HUDEP-2 (cell line): ENCODE data around the gene KL.

Source experiments
- DNase-seq, 76 experiments: peaks; one replicate each; lab custom pipeline; 2025; ENCODE audit not compliant: unreplicated experiment in 76 of 76; lab: John Stamatoyannopoulos, UW

Gene KL

DNA sequence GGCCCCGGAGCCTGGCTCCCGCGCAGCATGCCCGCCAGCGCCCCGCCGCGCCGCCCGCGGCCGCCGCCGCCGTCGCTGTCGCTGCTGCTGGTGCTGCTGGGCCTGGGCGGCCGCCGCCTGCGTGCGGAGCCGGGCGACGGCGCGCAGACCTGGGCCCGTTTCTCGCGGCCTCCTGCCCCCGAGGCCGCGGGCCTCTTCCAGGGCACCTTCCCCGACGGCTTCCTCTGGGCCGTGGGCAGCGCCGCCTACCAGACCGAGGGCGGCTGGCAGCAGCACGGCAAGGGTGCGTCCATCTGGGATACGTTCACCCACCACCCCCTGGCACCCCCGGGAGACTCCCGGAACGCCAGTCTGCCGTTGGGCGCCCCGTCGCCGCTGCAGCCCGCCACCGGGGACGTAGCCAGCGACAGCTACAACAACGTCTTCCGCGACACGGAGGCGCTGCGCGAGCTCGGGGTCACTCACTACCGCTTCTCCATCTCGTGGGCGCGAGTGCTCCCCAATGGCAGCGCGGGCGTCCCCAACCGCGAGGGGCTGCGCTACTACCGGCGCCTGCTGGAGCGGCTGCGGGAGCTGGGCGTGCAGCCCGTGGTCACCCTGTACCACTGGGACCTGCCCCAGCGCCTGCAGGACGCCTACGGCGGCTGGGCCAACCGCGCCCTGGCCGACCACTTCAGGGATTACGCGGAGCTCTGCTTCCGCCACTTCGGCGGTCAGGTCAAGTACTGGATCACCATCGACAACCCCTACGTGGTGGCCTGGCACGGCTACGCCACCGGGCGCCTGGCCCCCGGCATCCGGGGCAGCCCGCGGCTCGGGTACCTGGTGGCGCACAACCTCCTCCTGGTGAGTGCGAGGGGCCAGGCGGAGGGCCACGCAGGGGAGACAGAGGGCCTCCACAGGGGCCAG, at the start of gene KL:
Gene KL (plus strand): TSS at position 10 of the 909 bp plus-strand sequence. CDS start 18 bp downstream, at position 28.
- no peak for DNase-seq

DNA sequence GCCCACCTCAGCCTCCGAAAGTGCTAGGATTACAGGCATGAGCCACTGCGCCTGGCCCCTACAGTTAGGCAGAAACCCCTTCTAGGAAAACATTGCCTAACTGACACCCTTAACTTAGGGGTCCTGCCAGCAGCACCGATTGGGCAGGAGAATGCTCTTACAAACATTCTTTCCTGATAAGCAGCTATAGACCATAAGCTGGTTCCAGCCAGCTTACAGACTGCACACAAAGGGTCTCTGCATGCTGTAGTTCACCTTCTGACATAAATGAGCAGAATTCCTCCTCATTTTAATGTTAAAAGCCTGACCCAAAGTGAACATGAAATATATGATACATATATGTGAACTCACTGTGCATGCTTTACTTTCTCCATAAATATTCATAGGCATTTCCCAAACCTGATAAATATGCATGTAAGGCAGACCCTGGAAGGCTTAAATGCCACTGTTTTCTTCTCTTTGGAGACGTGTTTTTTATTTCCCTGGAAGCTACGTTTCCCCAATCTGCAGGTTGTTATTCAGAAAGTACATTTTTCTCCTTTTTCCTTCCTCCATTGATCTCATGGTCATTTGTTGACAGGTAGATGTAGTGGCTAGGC, 48.5 kb upstream of the KL start:
- DNase-seq, result no peak

DNA sequence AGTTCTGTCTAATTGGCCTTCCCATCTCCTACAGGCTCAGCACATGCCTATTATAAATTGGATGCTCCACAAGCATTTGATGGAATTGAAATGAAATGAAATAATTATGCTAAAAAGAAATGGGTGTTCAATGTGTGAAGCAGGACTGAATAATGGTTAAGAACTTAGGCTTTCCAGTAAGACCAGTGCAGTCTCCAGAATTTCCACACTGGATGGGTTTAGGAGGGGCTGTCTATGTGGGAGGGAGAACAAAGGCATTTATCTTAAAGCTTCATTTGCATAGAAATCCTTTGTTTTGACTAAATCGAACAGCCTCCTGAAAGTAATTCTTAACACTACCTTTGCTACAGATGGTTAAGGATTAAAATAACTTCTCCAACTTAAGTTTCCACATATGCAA, 47.9 kb upstream of the KL start:
- no peak for DNase-seq

DNA sequence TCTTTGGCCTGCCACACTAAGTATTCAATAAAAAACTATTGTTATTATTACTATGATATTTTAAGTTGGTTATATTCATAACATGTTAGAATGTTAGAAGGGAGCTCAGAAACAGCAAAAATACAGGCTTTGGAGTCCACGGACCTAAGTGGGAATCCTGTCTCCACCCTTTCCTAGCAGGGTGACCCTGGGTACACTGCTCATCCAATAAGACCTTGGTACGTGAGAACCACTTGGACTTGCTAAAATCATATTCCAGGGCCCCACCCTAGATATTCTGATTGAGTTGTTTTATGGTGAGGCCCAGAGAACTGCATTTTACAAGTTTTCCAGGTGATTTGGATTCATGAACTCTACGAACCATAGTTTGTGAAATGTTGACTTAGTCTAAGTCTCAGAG, 47.4 kb upstream of the KL start:
- DNase-seq, result no peak

DNA sequence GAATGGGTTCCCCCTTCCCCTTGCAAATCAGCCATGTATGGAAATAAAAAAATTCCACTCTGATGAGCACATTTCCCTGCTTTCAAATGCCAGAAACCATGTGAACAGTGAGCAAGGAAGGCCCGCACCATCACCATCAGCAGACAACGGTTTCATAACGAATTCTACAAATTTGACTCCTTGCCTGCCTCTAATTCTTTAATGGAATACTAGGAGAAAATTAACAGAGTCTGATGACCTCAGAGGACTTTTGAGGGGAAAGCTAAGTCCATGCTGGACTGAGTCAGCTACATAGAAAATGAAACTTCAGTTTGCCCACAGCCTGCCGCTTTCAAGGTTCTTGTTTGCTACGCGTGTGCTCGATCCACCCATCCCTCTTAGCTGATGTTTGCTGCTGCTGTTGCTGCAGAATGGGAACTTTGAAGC, 46.7 kb upstream of the KL start:
- DNase-seq, result no peak

DNA sequence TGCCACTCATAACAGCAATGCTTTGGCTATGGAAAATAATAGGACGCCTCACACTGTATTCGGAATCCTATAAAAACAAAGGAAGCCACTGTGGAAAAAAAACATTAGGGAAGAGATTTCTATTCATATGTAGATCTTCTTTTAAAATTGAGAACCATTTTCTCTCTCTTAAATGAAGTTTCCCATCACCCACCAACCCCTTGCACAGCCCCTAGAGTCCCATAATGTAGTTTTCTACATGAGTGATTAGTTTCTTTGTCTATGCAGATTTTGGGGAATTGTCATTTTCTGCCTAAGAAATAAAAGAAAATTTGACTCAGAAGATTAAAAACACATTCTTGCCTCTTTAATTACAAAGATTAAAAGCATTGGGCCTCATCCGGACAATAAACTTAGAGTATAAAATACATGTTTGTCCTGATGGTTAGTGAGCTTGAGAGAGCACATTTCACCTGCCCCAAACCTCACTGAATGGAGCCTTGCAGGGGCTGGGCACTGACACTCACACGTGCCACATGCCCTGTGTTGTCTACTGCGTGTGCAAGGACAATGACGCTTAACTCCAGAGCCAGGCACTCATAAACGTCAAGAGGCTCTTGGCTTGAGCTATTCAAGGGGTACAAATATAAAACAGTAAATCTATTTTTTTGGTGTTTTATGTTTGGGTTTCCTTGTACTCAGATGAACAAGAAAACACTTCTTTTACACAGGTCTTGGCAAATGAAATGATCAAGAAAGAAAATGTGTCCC, 40.0 kb upstream of the KL start:
- no peak for DNase-seq

DNA sequence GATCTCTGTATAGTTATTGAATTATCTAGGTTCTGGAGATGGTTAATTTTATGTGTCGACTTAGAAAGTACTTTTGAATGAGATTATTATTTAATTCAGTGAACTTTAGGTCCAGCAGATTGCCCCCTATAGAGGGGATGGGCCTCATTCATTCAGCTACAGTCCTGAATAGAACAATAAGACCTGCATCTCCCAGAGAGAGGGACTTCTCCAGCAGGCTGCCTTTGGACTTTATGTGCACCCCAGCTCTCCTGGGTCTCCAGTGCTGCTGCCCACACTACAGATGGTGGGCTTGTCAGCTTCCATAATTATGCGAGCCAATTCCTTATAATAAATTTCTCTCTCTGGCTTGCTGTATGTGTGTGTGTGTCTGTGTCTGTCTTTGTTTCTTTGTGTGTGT, 39.3 kb upstream of the KL start:
- no peak for DNase-seq

DNA sequence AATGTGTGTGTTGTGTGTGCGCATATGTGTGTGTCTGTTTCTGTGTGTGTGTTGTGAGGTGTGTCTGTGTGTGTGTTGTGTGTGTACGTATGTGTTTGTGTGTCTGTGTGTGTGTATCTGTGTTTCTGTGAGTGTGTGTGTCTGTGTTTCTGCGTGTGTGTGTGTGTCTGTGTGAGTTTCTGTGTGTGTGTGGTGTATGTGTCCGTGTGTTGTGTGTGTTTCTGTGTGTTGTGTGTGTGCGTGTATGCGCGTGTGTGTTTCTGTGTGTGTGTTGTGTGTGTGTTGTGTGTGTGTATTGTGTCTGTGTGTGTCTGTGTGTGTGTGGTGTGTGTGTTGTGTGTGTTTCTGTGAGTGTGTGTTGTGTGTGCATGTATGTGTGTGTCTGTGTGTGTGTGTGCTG, 38.9 kb upstream of the KL start:
- DNase-seq, result no peak

DNA sequence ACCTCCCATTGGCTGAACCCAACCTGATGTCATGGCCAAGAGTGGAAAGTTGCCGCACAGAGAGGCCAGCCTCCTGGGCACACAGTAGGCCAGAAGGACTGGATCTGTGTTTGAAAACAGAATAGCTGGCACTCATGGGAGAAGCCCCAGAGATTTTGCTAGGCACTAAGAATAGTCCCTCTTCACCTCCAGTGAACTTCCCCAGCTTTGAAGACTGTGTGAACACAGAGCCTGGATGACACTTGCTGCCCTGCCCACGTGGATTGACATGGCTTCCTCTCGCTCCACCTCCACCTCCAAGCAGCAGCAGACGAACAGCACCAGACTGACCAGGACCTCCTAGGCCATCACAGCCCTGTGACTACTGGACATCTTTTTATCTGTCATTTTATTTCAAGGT, 37.9 kb upstream of the KL start:
- no peak for DNase-seq

DNA sequence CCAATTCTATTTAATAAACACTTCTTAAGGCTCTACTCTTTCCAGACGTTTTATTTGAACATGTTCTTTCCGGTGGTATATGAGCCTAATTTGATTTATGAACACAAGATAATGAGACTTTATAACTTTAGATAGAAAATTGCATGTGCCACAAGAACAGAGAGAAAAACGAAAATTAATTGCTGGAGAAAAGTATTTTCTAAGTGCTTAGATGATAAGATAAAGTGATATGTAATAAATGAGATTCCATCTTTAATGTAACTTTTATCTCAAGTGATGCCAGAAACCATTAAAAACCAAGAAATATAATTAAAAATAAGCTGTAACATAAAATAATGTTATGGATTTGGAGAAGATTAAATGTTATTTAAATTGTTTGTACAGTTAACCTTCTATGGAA, 33.2 kb upstream of the KL start:
- no peak for DNase-seq

DNA sequence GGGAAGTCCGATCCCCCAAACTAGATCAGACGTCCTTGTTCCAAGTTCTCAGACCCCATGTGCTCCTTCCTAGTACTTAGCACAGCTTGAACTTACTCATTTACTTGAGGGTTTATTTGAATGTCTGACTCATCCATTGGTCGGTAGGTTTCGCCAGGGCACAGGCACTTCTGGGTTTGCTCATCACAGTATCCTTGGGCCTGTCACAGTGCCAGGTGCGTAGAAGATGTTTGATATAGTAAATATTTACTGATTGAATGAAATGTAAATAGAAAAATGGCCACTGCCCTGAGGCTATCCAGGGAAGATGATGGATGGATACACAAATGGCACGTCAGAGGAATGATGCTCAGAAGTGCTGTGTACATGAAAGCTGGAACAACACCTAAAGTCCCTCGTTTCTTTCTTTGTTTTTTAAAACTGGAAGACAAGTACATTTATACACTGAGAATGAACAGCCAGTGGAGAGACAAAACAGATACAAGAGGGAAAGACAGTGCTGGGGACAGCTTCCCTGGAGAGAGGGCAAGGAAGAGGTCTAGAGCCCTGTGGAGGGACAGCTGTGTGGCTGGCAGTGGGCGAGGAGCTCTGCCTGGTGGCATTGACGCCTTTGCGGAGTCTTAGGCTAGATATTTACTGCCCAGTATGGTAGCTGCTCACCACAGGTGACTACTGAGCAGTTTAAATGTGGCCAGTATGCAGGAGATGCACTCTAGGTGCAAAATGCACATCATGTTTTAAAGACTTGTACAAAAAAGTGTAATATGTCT, 31.2 kb upstream of the KL start:
- DNase-seq, result no peak

DNA sequence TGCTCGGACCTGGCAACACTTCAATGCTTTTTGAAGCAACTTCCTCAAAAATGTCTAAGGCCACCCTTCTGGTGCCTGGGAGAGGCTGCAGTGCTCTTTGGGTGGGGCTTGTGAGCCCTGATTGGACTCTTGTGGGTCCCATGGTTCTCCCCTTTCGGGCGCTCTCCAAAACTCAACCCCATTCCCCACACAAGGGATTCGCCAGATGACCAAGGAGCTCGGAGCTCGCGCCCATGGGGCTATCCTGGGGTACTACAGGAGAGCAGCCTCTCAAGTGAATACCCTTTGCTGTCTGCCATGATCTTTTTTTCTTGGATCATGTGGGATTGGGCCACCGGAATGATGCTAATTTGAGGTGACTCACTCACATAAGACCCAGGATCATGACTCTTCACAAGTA, 29.7 kb upstream of the KL start:
- DNase-seq, result no peak

DNA sequence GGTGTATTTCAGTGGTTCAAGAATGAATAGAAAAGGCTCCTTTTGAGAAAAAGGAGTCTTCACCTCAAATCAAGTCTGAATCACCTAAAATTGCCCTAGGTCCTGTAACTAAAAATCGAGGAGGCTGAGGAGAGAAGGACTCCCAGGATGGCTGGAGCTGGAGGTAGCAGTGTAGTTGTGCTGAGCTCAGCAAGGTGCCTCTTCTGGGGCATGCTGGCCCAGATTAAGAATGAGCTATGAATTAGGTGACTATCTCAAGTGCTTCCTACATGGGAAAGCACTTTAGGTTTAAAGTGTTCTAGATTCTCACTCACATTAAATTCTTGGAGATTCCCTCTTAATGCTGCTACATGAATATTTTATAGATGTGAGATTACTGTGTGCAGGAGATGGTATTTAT, 28.8 kb upstream of the KL start:
- DNase-seq, result no peak

DNA sequence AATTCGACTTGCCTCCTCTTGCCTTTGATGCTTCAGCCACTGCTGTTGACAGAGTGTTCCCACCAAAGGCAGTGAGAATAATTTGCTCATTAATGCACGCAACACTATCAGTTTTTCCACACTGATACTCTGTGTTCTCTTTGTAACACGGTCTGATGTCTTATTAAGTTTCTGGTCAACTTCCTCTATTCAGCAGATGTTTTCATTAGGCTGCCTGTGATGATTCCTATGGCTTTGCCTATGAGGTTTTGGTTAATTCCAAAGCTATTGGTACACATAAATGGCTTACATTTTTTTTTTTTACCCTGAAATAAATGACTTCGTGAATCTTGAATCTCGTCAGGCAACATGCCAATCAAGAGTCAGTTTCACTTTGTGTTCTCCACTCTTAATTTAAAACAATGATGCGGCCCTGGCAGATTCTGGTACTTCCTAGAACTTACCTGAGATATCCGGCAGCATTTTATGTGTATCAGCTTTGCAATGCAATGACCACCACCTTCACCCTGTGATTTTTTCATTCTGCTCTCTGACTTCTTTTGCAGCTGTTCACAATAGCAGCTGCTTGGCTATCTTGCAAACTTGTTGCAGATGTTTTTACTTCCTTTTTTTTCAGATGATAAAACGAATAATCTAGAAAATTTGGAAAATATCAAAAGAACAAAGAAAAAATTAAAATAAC, 27.5 kb upstream of the KL start:
- no peak for DNase-seq

DNA sequence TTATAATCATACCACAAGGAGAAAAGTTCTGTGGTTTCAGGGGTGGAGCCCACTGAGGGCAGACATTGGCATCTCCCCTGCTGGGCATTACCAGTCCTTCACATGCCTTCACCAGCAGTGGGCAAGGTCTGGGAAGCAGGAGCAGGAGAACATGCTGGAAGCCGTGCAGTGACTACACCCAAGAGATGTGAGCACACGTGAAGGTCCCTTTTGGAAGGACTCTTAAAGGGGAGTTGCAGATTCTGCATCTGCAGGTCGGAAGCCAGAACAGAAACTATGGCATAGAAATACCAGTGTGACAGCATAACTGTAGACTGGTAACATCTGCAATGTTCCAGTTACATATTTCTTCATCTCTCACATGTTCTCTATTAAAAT, 26.9 kb upstream of the KL start:
- DNase-seq, result no peak

DNA sequence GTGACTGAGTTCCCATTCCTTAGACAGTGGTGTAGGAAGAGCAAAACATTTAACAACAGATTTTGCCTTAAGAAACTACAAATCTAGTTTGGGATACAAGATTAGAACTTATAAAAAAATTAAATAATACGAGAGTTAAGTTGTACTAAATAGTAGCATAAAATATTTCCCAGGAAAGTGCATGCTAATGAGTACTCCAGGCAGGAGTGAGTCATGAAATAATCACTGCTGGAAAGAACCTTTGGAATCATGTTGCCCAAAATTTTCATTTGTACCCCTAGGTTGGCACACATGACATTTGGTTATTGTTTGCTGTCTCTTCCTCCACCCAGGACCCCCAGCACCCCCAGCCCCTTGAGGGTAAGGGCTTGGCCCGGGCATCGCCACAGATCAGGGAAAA, 26.3 kb upstream of the KL start:
- DNase-seq, result no peak

DNA sequence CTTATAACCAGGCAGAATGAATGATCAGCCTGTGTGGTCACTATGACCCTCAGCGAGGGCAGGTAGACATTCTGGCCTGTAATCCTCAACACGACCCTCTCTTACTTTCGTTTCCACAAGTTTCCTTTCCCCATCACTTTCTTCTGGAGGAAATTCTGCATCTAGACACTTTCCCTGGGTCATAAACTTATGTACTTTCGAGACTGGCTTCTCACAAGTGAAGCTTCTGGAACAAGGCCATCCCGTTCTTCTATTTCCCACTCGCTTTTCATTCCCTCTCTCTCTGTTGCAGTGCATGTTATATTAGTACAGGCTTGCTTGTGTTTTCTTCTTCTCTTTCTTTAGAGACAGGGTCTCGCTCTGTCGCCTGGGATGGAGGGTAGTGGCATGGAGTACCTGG, 23.1 kb upstream of the KL start:
- no peak for DNase-seq

DNA sequence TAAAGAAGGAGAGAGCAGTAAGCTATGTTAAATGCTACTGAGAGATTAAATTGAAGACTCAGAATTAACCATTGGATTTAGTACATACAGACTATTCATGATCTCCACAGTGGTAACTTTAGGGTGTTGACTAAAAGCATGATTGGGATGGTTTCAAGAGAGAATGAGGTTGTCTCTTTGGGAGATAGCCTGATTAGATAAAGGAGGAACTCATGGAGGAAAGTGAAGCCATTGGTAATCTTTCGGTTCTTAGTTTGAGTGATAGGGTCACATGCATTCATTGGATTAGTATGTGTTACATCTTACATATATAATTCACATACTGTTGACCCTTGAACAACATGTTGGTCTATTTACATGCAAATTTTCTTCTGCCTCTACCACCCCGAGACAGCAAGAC, 18.8 kb upstream of the KL start:
- DNase-seq, result no peak

DNA sequence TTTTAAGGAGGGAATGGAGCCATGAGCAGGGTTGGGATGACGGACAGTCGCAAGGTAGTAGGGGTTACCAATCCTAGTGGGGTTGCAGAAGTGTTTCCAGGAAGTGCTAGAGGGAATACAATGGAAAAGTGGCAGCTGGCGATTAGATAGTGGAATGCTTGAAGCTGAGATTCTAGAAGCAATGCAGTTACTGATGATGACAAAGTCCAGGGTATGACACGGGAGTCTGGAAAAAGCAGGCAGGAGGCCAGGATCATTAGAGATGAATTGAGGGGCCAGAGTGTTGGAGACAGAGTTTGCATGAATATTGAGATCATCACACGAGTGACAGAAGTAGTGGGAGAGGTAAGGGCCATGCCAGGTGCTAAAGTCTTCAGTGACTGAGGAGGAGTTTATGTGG, 17.3 kb upstream of the KL start:
- DNase-seq, result no peak

DNA sequence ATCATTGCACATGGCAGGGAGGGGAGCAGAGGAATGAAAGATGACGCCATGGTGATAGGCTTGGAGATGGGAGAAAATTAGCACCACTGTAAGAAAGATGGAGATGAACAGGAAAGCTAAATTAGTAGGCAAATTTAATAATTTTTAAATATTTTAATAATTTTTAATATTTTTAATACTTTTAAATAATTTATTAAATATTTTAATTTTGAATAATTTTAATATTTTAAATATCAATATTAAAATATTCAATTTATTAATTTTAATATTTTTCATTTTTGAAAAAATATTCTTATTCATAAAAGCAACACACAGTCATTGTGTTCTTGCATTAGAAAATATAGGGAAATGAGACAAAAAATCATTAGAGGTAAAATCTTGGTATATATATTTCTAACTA, 15.9 kb upstream of the KL start:
- DNase-seq, result no peak
